ENCODE data around the gene TM7SF2. TPM values are rescaled to one million over a fixed set of nuclear protein-coding genes. Genes with fewer than 3 reads are reported as not detected.
A peak's percentile ranks its signal among the peaks of the same experiment; 100 is the strongest.
"Not testable (repeated sequence)": the region's sequence is repeated elsewhere in the genome, so short reads cannot be mapped to it uniquely, and the experiment has no call there.

Gene TM7SF2
- total RNA-seq, 1 experiment from 2014 or later, result 63.8 TPM

- TF ChIP-seq IRF1 (CRISPR knock-in tag; IDR thresholded peaks at IDR 0.05) (no peak), ZNF396 (CRISPR knock-in tag; IDR thresholded peaks at IDR 0.05; ENCODE audit: borderline replicate concordance) (no peak), NR1H2 (CRISPR knock-in tag; IDR thresholded peaks at IDR 0.05) (no peak), ATF6 (CRISPR knock-in tag; IDR thresholded peaks at IDR 0.05) (no peak), ESRRA (CRISPR knock-in tag; IDR thresholded peaks at IDR 0.05; ENCODE audit: borderline replicate concordance) (no peak), ZNF671 (CRISPR knock-in tag; IDR thresholded peaks at IDR 0.05) (no peak), NR2C2 (CRISPR knock-in tag; IDR thresholded peaks at IDR 0.05) (no peak)
Observed at GRCh38 chr11:65148657-65149056, 37.0 kb downstream of the TM7SF2 start (continued).

- DNase-seq (ENCODE audit: low spot score); H3K4me1 Mint-ChIP-seq; H3K27ac Mint-ChIP-seq; H3K4me3 Mint-ChIP-seq; ATAC-seq; CTCF ChIA-PET; H3K36me3 Mint-ChIP-seq: not testable (repeated sequence)
- peaks cover 16% of the 10 kb centered on the region for H3K9me3 Mint-ChIP-seq
- POLR2A ChIA-PET, result interaction anchor here (0.7 kb wide), 2 partner anchors 73 to 324 kb away, joined by 3 read pairs; no protein-coding TSS in a partner anchor
- peaks cover 37% of the 10 kb centered on the region for H3K27me3 Mint-ChIP-seq (ENCODE audit: low read depth)
Observed at GRCh38 chr11:65150131-65150508, 38.4 kb downstream of the TM7SF2 start.

DNA sequence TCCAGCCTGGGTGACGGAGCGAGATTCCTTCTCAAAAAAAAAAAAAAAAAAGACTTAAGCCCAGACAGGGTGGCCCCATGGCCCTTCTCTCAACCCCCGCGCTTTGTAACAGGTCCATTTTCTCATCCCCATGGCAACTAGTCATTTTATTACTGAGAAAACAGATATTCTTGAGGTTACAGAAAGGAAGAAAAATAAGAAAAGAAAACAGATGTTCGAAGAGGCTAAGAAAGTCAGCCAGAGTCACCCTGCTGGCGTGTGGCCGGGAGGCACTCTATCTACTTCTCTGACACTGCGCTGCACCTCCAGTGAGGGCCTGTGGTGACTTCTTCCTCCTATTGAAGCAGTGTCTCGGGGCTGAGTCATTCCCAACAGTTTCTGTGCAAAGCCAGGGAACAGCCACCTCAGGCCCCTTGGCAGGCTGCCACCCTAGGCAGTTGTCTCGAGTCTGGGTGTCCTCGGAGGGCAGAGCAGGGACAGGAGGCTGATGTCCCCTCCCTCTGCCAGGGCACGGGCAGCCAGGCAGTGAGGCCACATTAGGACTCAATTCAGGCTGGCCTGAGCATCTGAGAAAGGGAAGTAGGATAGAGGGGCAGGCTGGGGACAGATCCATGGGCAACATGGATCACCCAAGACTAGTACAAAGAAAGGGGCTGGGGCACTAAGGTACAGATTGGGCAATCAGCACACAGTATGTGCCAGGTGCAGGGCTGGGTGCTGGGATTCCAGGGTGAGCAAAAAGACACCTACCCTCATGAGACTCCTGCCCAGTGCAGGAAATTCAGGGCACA lies 39.0 kb downstream of the TM7SF2 start:
- Mint-ChIP-seq H3K4me1 (no peaks in the 10 kb centered on the region), H3K27ac (no peak overlapping the region; the same call in 1 of the 2 replicates), H3K9me3 (peaks cover 16% of the 10 kb centered on the region), H3K27me3 (ENCODE audit: low read depth) (peaks cover 37% of the 10 kb centered on the region), H3K36me3 (no peaks in the 10 kb centered on the region), H3K4me3 (no peak overlapping the region)
- no peak for DNase-seq (ENCODE audit: low spot score)
- ATAC-seq, result peak; percentile 67
- CTCF ChIA-PET, result no interaction called here
- POLR2A ChIA-PET, result interaction anchor here (0.7 kb wide), 2 partner anchors 72 to 324 kb away, joined by 3 read pairs; no protein-coding TSS in a partner anchor
- TF ChIP-seq GTF2I (CRISPR knock-in tag; conservative IDR thresholded peaks at IDR 0.05) (no peak), NFYB (CRISPR knock-in tag; conservative IDR thresholded peaks at IDR 0.05; ENCODE audit: low read depth) (no peak), IRF1 (CRISPR knock-in tag; IDR thresholded peaks at IDR 0.05) (no peak), TP53 (CRISPR knock-in tag; IDR thresholded peaks at IDR 0.05) (no peak), RELA (CRISPR knock-in tag; IDR thresholded peaks at IDR 0.05; ENCODE audit: borderline replicate concordance) (no peak), USF2 (CRISPR knock-in tag; IDR thresholded peaks at IDR 0.05) (no peak), E2F1 (CRISPR knock-in tag; IDR thresholded peaks at IDR 0.05) (no peak), SP1 (CRISPR knock-in tag; conservative IDR thresholded peaks at IDR 0.05) (no peak), ZBTB43 (CRISPR knock-in tag; IDR thresholded peaks at IDR 0.05) (no peak), ZNF121 (CRISPR knock-in tag; IDR thresholded peaks at IDR 0.05) (no peak), ERG (CRISPR knock-in tag; IDR thresholded peaks at IDR 0.05) (no peak), SMAD4 (CRISPR knock-in tag; IDR thresholded peaks at IDR 0.05) (no peak), ZNF416 (CRISPR knock-in tag; IDR thresholded peaks at IDR 0.05) (no peak)
- TF ChIP-seq, protein P1, sequence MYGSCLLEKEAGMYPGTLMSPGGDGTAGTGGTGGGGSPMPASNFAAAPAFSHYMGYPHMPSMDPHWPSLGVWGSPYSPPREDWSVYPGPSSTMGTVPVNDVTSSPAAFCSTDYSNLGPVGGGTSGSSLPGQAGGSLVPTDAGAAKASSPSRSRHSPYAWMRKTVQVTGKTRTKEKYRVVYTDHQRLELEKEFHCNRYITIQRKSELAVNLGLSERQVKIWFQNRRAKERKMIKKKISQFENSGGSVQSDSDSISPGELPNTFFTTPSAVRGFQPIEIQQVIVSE (CRISPR knock-in tag; IDR thresholded peaks at IDR 0.05; ENCODE audit: borderline replicate concordance), result no peak
